HG02870 (cell line): ENCODE measurements around the gene TMEM94.
"Not testable (repeated sequence)": the region's sequence is repeated elsewhere in the genome, so short reads cannot be mapped to it uniquely, and the experiment has no call there.

Experiments used
- ATAC-seq: cut with Tn5 transposase; IDR thresholded peaks from one replicate; pipeline ENCODE4 v1.9.1; 2021; ENCODE audit warnings: mild to moderate bottlenecking, moderate library complexity; ENCODE audit not compliant: unreplicated experiment

TMEM94 gene

DNA sequence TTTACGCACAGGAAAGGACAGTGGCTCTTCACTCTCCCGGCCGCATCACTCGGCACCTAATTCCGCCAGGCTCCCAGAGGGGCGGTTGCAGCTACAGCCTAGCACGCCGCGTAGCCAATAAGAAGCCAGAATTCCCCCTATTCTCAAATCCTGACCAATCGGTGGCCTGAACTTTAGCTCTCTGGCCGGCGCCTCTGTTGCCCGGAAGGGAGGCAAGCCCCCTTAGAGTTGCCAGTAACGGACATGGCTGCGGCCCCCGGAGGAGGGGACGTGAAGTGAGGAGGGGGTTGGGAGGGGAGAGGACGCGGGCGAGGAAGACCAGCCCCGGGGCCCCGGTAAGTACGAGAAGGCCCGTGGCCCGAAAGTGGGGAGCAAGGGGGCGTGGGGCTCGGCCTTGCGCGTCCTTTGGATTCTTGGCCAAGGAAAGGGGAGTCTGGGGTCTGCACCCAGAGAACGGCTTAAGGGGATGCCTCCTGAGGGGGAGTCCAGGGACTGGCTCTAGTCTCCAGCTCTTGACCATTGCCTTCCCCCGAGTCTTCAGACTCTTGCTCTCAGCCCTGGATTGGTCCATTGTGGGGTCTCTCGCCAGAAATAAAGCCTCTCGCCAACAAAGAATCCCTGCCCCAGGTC is at the start of gene TMEM94:
TMEM94 (plus strand) TSS at position 219 of the 630 bp plus-strand sequence. CDS start 15,271 bp downstream, outside the sequence.
- peak; percentile 93 for ATAC-seq

DNA sequence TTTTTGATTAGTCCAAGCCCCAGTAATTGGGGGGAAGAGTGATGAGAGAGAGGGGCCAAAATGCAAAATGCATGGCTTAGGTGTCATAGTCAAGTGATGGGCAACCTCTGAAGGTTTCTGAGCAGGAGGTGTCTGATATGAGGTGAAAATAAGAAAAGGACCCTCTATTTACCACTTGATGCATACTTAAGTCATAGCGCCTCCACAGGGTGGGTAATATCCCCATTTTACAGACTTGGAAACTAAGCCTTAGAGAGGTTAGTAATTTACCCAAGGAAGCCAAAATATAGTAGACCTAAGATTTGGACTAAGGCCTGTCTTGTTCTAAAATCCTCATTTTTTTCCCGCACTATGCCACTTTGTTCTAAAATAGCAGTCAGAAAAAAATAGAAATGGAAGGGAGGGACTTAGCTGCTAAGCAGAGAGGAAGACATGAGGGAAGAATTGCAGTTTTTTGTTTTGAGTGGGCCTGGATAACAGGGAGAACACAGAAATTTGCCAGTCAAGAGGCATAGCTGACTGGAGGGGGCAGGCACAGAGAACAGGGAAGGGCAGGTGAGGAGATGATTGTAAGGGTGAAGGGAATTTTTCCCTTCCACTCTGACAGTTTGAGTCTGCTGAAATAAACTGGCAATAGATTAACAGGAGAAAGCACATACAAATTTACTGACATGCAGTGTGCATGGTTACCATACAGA is 48.6 kb upstream of the TMEM94 start:
- ATAC-seq = no peak

DNA sequence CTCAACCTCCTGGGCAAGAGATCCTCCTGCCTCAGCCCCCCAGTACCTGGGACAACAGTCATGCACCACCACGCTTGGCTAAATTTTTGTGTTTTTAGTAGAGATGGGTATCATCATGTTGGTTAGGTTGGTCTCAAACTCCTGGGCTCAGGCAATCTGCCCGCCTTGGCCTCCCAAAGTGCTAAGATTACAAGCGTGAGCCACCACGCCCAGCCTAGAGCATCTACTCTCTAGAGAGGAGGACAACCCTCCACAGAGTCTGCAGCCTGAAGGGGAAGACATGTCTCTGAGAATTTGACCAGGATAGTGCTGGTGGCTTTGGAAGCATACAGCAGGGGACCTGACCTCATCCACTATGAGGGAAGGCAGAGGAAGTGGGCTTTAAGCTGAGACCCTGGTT is 46.3 kb upstream of the TMEM94 start:
- no peak for ATAC-seq

DNA sequence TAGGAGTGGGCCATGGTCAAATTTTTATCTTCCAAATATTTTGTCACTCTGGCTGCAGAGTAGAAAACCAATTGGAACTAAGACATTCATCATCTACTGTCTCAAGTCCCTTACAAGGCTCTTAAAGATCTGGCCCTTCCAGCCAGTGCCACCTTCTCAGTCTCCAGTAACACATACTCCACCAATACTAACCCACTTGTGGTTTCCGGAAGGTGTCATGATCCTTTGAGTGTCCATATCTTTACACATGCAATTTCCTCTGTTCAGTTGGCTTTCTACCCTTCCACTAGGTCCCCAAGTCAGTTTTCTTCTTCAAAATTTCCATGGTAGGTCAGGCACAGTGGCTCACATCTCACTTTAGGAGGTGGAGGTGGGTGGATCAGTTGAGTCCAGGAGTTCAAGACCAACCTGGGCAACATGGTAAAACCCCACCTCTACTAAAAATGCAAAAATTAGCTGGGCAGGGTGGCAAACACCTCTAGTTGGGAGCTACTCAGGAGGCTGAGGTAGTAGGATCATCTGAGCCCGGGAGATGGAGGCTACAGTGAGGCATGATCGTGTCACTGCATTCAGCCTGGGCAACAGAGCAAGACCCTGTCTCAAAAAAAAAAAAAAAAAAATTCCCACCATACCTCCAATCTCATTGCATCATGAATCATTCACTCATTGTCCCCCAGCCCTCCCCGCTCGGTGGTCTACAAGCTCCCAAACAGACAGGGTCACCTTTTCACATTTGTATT is 44.9 kb upstream of the TMEM94 start:
- no peak for ATAC-seq

DNA sequence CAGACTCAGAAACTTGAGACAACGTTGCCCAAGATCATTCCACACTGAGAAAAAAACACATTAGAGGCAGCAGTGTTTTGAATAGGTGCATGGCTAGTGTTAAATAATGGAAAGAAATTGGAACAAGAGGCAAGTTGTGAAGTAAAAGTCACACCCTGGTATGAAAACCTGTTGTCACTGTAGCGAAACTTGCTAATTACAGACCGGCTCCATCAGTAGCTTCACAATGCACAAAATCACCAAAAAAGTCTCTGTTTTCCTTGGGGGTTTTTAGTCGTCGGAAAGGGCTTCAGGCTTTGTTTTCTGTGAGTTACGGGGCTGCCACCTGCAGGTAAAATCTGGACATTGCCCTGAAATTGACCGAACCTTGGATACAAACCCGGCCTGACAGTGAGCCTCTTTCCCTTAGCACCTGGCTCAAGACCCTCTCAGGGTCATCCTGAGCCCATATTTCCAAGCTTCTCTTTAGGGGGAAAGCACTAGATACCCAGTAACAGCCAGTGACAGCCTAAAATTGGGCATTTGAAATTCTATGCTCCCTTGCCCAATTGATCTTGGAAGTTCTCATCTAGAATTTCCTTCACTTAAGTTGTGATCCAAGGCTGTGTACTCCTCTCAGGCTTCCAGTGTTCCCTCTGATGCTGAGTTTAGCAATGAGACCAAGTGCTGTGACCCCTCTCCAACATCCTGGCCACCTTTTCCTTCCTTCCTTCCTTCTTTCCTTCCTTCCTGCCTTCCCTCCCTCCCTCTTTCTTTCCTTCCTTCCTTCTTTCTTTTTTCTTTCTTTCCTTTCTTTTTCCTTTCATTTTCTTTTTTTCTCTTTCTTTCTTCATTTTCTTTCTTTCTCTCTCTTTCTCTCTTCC is 43.7 kb upstream of the TMEM94 start:
- no peak for ATAC-seq

DNA sequence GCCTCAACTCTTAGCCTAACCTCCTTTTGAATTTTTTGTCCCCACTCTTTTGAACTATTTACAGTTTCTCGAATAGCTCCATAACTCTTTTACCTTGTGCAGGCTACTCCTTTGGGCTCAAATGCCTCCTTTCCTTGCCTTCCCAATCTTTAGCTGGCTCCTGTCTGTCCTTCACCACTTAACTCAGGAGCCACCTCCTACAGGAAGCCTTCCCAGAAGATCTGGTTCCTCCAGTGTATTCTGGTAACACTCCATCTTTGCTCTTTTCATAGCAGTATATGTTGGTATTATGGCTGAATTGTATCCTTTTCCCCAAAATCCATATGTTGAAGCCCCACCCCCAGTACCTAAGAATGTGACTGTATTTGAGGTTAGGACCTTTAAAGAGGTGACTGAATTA is 41.9 kb upstream of the TMEM94 start:
- ATAC-seq = no peak

DNA sequence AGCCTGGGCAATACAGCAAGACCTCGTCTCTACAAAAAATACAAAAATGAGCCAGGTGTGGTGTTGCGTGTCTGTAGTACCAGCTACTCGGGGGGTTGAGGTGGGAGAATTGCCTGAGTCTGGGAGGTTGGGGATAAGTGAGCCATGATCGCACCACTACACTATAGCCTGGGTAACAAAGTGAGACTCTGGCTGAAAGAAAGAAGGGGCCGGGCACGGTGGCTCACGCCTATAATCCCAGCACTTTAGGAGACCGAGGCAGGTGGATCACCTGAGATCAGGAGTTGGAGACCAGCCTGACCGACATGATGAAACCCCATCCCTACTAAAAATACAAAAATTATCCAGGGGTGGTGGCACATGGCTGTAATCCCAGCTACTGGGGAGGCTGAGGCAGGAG is 40.4 kb upstream of the TMEM94 start:
- no peak for ATAC-seq

DNA sequence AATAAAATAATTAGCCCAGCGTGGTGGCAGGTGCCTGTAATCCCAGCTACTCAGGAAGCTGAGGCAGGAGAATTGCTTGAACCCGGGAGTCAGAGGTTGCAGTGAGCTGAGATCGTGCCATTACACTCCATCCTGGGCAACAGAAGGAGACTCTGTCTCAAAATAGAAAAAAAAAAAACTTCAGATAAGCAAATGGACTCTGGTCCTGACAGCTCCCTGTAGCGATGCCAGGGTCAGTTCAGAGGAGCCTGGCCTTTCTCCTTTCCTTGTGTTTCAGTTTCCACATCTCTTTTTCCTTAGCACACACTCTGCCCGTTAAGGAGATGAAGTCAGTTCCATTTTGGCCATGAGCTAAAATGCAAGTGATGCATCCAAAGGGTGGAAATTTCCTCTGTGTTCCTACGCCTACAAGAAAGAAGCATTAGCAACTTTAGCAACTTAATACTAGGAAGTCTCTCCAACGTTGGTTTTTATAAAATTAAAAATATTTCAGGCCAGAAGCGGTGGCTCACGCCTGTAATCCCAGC is 39.3 kb upstream of the TMEM94 start:
- no peak for ATAC-seq

DNA sequence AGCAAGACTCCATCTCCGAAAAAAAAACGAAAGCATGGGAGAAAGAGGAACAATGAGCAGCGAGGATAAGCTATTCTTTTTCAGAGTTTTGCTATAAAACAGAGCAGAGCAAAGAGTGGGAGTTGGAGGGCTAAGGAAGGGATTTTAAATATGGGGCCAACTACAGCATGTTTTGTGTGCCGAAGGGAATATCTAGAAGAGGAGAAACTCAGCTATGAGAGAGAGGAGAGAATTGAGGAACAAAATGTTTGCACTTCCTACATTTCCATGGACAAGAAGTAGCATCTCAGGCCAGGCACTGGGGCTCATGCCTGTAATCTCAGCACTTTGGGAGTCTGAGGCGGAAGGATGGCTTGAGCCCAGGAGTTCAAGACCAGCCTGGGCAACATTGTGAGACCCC is 37.9 kb upstream of the TMEM94 start:
- no peak for ATAC-seq

DNA sequence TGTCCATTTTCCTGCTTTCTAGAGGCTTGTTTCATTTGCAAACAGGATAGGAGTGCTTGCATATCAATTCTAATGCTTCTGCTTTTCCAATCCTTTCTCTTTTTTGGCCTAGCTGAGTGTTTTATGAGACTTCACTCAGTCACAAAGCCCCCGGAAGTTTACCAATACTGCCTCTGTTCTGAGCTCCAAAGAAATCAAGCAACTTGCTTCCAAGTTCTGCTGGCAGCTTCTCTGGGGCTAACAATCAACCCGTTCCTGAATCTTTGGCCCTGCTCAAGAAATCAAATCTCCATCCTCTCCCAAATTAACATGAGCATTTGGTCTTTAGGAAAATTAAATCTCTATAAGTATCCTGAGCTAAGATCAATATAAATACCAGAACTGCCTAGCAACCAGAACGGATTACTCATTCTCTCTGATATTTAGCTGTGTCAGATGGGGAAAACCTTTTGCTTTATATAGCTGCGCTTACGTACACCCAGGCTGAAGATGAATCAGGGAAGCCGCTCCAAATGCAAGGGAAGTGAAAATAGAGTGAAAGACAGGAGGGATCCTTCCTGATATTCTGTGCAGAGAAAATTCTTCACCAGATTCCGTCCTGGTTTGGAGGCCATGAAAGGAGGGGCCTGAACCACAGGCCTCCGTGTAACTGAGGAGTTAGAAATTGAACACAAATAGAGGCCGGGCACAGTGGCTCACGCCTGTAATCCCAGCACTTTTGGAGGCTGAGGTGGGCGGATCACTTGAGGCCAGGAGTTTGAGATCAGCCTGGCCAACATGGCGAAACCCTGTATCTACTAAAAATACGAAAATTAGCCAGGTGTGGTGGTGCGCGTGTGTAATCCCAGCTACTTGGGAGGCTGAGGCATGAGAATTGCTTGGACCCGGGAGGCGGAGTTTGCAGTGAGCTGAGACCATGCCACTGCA is 27.6 kb upstream of the TMEM94 start:
- ATAC-seq = no peak

DNA sequence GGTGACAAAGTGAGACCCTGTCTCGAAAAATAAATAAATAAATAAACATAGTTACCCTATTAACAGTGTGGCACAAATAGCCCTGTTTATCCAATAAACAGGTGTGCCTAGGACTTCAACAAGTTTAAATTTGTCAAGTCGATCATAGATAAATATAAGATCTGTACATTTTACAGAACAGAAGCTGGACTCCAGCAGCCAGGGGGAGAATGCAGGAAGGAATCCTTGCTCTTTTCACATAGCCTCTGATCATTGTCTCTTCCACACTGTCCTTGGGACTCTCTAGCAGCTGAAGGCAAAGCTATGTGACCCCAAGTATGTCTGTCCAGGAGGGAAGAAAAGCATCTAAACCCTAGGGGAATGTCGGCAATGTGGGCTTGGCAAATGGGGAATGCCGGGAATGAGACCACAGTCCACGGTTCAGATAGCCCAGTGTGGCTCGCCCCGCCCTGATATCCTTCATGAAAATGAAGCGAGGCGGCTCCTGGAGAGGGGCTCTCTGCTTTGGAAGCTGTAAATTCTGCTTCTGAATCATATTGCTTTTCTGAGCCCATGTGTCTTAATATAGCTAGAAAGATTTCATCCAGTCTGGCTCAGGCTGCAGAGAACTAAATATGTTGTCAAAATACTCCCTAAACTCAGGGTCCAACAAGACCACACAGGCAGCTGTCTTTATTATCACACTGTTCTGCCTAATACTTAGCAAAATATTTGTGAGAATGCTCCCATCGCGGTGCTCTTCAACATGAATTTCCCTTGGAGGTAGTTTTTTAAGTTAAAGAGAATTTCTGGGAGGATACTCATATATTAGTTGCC is 26.1 kb upstream of the TMEM94 start:
- ATAC-seq = no peak

DNA sequence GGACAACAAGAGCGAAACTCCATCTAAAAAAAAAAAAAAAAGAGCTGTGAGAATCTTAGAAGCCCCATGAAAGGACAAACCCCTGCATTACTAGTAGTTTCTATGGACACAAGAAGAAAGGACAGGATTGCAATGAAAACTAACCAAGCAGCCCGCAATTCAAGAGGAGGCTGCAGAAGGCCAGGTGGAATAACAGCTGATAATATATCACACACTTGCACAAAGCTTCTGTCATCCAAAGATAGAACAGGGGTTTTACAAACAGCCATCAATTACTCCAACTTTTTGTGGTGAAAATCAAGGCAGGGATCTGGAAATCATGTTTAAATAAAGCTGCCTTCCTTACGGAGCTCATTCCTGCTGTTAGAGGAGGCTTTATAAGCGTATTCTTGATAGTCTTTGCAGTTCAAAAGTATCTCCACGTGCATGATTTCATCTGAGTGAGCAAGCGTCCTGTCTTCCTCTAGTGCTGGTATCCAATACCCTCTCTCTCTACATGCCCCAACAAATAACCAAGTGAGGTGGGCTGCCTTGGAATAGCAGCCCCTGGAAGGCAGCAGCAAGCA is 23.1 kb upstream of the TMEM94 start:
- no peak for ATAC-seq

DNA sequence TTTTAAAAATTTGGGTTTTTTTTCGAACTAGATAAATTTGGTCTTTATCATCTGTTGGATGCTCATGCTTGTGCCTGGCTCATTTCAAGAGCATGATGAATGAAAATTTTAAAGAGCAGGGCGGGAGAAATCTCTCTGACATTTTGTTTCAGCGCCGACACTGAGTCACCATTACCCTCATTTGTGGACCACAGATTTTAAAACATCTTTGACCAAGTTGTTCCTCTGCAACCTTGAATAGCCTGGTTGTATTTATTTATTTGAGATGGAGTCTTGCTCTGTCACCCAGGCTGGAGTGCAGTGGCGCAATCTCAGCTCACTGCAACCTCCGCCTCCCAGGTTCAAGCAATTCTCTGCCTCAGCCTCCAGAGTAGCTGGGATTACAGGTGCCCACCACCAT is 22.0 kb upstream of the TMEM94 start:
- not testable (repeated sequence) for ATAC-seq

DNA sequence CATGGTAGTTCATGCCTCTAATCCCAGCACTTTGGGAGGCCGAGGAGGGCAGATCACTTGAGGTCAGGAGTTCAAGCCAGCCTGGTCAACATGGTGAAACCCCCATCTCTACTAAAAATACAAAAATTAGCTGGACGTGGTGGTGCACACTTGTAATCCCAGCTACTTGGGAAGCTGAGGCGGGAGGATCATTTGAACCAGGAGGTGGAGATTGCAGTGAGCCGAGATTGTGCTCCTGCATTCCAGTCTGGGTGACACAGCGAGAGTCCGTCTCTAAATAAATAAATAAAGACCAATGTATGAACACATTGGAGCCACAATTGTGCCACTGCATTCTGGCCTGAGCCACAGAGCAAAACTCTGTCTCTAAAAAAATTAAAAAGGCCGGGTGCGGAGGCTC is 19.0 kb upstream of the TMEM94 start:
- ATAC-seq = not testable (repeated sequence)

DNA sequence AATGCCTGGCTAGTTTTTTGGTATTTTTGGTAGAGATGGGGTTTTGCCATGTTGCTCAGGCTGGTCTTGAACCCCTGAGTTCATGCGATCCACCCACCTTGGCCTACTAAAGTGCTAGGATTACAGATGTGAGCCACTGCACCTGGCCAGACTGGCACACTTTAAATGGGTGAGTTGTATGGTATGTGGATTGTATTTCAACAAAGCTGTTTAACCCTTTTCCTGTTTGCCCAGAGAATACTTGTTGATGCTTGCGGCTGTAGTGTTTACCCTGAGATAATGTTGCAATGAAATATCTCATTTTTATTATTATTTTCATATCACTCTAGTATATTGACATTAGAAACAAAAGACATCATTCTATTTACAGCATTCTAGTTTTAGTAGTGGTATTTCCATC is 17.1 kb upstream of the TMEM94 start:
- no peak for ATAC-seq

DNA sequence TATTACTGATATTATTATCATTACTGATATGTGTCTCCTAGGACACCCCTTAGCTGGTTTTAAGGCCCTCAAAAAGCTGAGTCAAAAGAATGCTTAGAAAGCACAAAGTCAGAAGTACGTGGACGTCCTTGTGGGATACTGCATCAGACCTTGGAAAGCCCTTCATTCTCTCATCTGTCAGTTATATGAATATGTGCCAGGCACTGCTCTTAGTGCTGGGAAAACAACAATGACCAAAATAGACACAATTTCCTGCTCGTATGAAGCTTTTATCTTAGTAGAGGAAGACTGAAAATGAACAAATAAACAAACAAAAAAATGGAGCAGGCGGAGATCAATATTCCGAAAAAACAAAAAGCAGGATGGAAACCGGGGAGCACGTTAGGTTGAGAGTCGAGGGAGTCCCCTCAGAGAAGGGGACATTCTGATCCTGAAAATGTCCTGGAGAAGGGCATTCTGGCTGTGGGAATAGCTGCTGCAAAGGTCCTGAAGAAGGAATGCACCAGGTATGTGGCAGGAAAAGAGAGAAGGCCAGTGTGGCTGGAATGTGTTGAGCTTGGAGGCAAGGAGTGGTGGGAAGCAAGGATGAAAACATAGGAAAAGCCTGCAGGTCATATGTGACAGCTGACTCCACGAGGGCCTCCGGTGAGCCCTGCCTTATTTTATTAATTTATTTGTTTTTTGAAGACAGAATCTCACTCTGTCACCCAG is 15.5 kb upstream of the TMEM94 start:
- ATAC-seq = no peak

DNA sequence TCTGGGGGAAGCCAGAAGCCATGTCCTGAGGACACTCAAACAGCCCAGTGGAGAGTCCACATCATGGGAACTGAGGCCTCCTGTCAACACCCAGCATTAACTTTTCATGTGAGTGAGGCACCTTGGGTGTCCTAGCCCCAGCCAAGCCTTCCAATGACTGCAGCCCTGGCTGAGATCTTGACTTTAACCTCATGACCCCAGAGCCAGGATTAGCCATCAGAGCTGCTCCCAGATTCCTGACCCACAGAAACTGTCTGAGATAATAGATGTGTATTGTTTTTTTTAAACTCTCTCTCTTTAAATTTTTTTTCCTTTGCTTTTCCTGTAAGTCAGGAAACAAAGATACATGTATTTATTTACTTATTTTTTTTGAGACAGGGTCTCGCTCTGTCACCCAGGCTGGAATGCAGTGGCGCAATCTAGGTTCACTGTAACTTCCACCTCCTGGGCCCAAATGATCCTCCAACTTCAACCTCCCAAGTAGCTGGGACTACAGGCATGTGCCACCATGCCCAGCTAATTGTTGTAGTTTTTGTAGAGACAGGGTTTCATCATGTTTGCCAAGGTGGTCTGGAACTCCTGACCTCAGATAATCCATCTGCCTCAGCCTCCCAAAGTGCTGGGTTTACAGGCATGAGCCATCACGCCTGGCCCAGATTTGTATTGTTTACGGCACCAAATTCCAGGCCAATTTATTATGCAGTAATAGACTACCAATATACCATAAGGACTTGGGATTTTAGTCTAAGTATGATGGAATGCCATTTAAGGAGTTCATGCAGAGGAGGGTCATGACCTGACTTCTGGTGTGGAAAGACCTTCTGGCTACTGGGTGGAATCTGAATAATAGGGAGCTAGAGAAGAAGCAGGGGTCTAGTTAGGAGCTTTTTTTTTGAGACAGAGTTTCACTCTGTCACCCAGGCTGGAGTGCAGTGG is 14.0 kb upstream of the TMEM94 start:
- ATAC-seq = no peak
